ENCODE results near the gene YIPF1.

YIPF1 gene

GRCh38 chr1:53899206-53899628 lies 9.6 kb upstream of the YIPF1 start:
- ChIA-PET CTCF (no interaction called here), POLR2A (interaction anchor here (0.9 to 1.1 kb wide), 2 partner anchors 8 to 46 kb away, joined by 3 read pairs; partner anchors contain the start of gene IFT25)
- DNase-seq (ENCODE audit: extremely low spot score): no peak
- no peak for TF ChIP-seq PKNOX1 (IDR thresholded peaks at IDR 0.05)
- no peak for TF ChIP-seq SP1 (IDR thresholded peaks at IDR 0.05)
- TF ChIP-seq CTBP1 (IDR thresholded peaks at IDR 0.05; ENCODE audit: borderline replicate concordance): no peak
- no peak for TF ChIP-seq TARDBP (IDR thresholded peaks at IDR 0.05)
- TF ChIP-seq FOXA1 (IDR thresholded peaks at IDR 0.05): no peak
- TF ChIP-seq ARNT (IDR thresholded peaks at IDR 0.05): no peak
- TF ChIP-seq ZNF384 (IDR thresholded peaks at IDR 0.05): no peak
- no peak for TF ChIP-seq FOXM1 (IDR thresholded peaks at IDR 0.05; ENCODE audit: borderline replicate concordance)
- TF ChIP-seq BHLHE40 (IDR thresholded peaks at IDR 0.05; ENCODE audit: borderline replicate concordance): no peak
- TF ChIP-seq FOXK2 (IDR thresholded peaks at IDR 0.05): no peak
- no peak for TF ChIP-seq HDGF (IDR thresholded peaks at IDR 0.05; ENCODE audit: borderline replicate concordance)

- no peak for DNase-seq (ENCODE audit: extremely low spot score)
- CTCF ChIA-PET: no interaction called here
- TF ChIP-seq L3MBTL2 (conservative IDR thresholded peaks at IDR 0.05) (no peak), SP1 (IDR thresholded peaks at IDR 0.05) (no peak), SUZ12 (IDR thresholded peaks at IDR 0.05) (no peak), NFRKB (IDR thresholded peaks at IDR 0.05) (no peak), LEF1 (IDR thresholded peaks at IDR 0.05; ENCODE audit: borderline replicate concordance) (no peak), HDGF (IDR thresholded peaks at IDR 0.05; ENCODE audit: borderline replicate concordance) (no peak), ELF4 (IDR thresholded peaks at IDR 0.05) (no peak), ARNT (IDR thresholded peaks at IDR 0.05) (no peak), ZNF384 (IDR thresholded peaks at IDR 0.05) (no peak), TARDBP (IDR thresholded peaks at IDR 0.05) (no peak), BHLHE40 (IDR thresholded peaks at IDR 0.05; ENCODE audit: borderline replicate concordance) (no peak)
- POLR2A ChIA-PET: no interaction called here
Observed at GRCh38 chr1:53896635-53897229, 7.1 kb upstream of the YIPF1 start.

GRCh38 chr1:53895421-53895820 lies 5.8 kb upstream of the YIPF1 start:
- DNase-seq (ENCODE audit: extremely low spot score): no peak
- no peak for TF ChIP-seq TARDBP (IDR thresholded peaks at IDR 0.05)
- TF ChIP-seq ARNT (IDR thresholded peaks at IDR 0.05): no peak
- no peak for TF ChIP-seq BHLHE40 (IDR thresholded peaks at IDR 0.05; ENCODE audit: borderline replicate concordance)
- TF ChIP-seq FOXA1 (IDR thresholded peaks at IDR 0.05): no peak
- no peak for TF ChIP-seq FOXK2 (IDR thresholded peaks at IDR 0.05)
- TF ChIP-seq CTBP1 (IDR thresholded peaks at IDR 0.05; ENCODE audit: borderline replicate concordance): no peak
- no peak for TF ChIP-seq ELF4 (IDR thresholded peaks at IDR 0.05)
- no peak for TF ChIP-seq PKNOX1 (IDR thresholded peaks at IDR 0.05)
- no peak for TF ChIP-seq NFRKB (IDR thresholded peaks at IDR 0.05)
- no peak for TF ChIP-seq SP1 (IDR thresholded peaks at IDR 0.05)
- TF ChIP-seq L3MBTL2 (conservative IDR thresholded peaks at IDR 0.05): no peak
- TF ChIP-seq SUZ12 (IDR thresholded peaks at IDR 0.05): no peak
- no peak for TF ChIP-seq HDGF (IDR thresholded peaks at IDR 0.05; ENCODE audit: borderline replicate concordance)
- TF ChIP-seq FOXM1 (IDR thresholded peaks at IDR 0.05; ENCODE audit: borderline replicate concordance): no peak
- TF ChIP-seq ZNF384 (IDR thresholded peaks at IDR 0.05): no peak
- no peak for TF ChIP-seq LEF1 (IDR thresholded peaks at IDR 0.05; ENCODE audit: borderline replicate concordance)
- ChIA-PET POLR2A (no interaction called here), CTCF (interaction anchor here (0.6 to 0.9 kb wide), 2 partner anchors 16 to 33 kb away, joined by 3 read pairs; no protein-coding TSS in a partner anchor)

GRCh38 chr1:53894644-53895043 lies 5.0 kb upstream of the YIPF1 start:
- no peak for DNase-seq (ENCODE audit: extremely low spot score)
- CTCF ChIA-PET: interaction anchor here (0.6 kb wide), 1 partner anchor 65 kb away, joined by 3 read pairs; no protein-coding TSS in a partner anchor
- TF ChIP-seq PKNOX1 (IDR thresholded peaks at IDR 0.05) (no peak), FOXK2 (IDR thresholded peaks at IDR 0.05) (no peak), HDGF (IDR thresholded peaks at IDR 0.05; ENCODE audit: borderline replicate concordance) (no peak), ZNF384 (IDR thresholded peaks at IDR 0.05) (no peak), NFRKB (IDR thresholded peaks at IDR 0.05) (no peak), ELF4 (IDR thresholded peaks at IDR 0.05) (no peak), L3MBTL2 (conservative IDR thresholded peaks at IDR 0.05) (no peak), ARNT (IDR thresholded peaks at IDR 0.05) (no peak)
- POLR2A ChIA-PET: no interaction called here

GRCh38 chr1:53893999-53894636 lies 4.5 kb upstream of the YIPF1 start, which contains the start of gene DIO1:
TSS of gene DIO1 (plus strand) at chr1:53894187. CDS start at chr1:53894211, 24 bp downstream.
- ChIA-PET CTCF (interaction anchor here (0.6 kb wide), 1 partner anchor 65 kb away, joined by 3 read pairs; no protein-coding TSS in a partner anchor), POLR2A (no interaction called here)
- DNase-seq (ENCODE audit: extremely low spot score): no peak
- TF ChIP-seq BHLHE40 (IDR thresholded peaks at IDR 0.05; ENCODE audit: borderline replicate concordance) (no peak), LEF1 (IDR thresholded peaks at IDR 0.05; ENCODE audit: borderline replicate concordance) (no peak), FOXK2 (IDR thresholded peaks at IDR 0.05) (no peak), FOXA1 (IDR thresholded peaks at IDR 0.05) (no peak), L3MBTL2 (conservative IDR thresholded peaks at IDR 0.05) (no peak), ELF4 (IDR thresholded peaks at IDR 0.05) (no peak), ZNF384 (IDR thresholded peaks at IDR 0.05) (no peak), SP1 (IDR thresholded peaks at IDR 0.05) (no peak), CTBP1 (IDR thresholded peaks at IDR 0.05; ENCODE audit: borderline replicate concordance) (no peak), NFRKB (IDR thresholded peaks at IDR 0.05) (no peak), HDGF (IDR thresholded peaks at IDR 0.05; ENCODE audit: borderline replicate concordance) (no peak), SUZ12 (IDR thresholded peaks at IDR 0.05) (no peak), FOXM1 (IDR thresholded peaks at IDR 0.05; ENCODE audit: borderline replicate concordance) (no peak), PKNOX1 (IDR thresholded peaks at IDR 0.05) (no peak), ARNT (IDR thresholded peaks at IDR 0.05) (no peak), TARDBP (IDR thresholded peaks at IDR 0.05) (no peak)

Measured in HEK293T (cell line).